WI38 (cell line): Measurements from ENCODE around the gene ZNF629.

Experiments used
- H3K4me3 ChIP-seq: 2 replicates; pipeline ENCODE4 v1.5.1; 2011; ENCODE audit warnings: low read depth, mild to moderate bottlenecking, control low read depth, low read length
- TF ChIP-seq, protein P1 (sequence below): IDR thresholded peaks from 2 replicates; pipeline ENCODE4 v1.5.1; 2012; ENCODE audit warnings: low read depth, mild to moderate bottlenecking, control low read depth, low read length

The ZNF629 gene

DNA sequence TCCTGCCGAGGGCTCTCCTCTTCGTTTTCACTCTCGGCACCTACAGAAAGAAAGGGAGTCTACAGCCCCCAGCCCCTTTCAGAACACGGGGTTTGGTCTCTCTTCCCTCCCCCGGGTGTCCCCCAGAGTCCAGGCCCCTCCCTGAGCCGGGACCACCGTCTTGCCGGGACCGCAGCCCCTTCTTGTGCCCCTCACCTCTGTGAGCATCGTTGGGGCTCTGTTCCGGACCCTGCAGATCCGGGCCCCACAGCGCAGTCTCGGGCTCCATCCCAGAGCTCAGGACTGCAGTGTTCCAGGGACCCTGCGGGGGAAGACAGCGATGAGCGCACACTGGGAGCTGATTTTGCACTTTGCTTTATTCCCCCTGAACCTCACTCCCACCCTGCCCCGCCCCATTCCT, 2.8 kb downstream of the ZNF629 start:
- no peak overlapping the region for H3K4me3 ChIP-seq
- TF ChIP-seq, protein P1, sequence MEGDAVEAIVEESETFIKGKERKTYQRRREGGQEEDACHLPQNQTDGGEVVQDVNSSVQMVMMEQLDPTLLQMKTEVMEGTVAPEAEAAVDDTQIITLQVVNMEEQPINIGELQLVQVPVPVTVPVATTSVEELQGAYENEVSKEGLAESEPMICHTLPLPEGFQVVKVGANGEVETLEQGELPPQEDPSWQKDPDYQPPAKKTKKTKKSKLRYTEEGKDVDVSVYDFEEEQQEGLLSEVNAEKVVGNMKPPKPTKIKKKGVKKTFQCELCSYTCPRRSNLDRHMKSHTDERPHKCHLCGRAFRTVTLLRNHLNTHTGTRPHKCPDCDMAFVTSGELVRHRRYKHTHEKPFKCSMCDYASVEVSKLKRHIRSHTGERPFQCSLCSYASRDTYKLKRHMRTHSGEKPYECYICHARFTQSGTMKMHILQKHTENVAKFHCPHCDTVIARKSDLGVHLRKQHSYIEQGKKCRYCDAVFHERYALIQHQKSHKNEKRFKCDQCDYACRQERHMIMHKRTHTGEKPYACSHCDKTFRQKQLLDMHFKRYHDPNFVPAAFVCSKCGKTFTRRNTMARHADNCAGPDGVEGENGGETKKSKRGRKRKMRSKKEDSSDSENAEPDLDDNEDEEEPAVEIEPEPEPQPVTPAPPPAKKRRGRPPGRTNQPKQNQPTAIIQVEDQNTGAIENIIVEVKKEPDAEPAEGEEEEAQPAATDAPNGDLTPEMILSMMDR, result no peak

GRCh38 chr16:30783280-30784109, 3.5 kb downstream of the ZNF629 start:
- TF ChIP-seq, protein P1, result no peak
- H3K4me3 ChIP-seq, result no peak overlapping the region

GRCh38 chr16:30782486-30783279, 4.3 kb downstream of the ZNF629 start:
- TF ChIP-seq, protein P1, result no peak

DNA sequence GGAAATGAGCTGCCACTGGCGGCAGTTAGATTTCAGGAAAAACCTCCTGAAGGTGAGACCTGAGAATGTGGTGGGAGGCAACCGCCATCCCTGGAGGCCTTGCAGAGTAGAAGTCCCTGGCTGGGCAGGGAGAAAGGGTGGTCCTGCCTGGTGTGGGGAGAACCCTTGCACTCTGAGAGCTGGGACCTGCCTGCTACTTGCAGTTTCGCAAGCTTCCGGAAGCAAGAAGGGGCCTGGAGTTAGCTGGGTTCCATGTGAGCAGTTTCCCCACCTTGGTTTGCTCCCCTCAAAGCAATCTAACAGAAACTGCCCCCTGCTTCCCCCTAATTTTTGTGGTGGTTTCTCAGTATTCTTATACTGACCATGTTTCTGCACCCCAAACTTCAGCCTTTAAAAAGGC, 6.5 kb downstream of the ZNF629 start:
- TF ChIP-seq, protein P1, result no peak
- no peak overlapping the region for H3K4me3 ChIP-seq

More at GRCh38 chr16:30782486-30783279, 4.3 kb downstream of the ZNF629 start:
- no peak overlapping the region for H3K4me3 ChIP-seq

- no peak overlapping the region for H3K4me3 ChIP-seq
- TF ChIP-seq, protein P1, result no peak
Measured at GRCh38 chr16:30780021-30780420, 7.0 kb downstream of the ZNF629 start.

- H3K4me3 ChIP-seq, result no peak overlapping the region
- TF ChIP-seq, protein P1, result no peak
Measured at GRCh38 chr16:30779596-30779995, 7.4 kb downstream of the ZNF629 start.

DNA sequence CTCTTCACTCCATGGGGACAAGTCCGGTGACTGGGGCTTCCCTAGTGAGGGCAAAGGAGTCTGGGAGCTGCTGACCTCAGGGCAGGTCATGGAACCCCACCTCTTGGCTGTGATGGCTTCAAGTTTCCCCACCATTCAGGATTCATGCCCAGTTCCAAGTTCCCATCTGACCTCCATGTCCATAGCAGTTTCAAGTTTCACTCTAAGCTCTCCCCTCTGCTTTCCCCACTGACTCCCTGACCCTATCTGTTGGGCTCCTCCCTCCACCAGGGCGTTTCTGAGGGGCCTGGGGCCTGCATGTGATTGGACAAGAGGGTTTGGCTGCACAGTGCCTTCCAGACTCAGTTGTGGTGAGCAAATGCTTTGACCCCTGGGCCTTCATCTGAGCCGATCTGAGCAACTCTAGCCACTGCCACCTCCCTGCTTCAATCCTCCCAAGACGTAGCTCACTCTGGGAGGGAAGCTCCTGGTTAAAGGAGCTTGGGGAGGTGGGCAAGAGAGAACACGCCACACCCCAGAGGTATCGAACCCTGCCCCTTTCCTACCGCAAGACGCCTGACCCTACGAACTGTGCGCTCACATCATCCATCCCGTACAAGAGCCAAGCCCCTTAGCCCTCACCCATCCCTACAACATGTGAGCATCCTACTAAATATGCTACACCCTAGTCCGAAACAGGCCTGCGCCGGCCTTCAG, 8.3 kb downstream of the ZNF629 start:
- TF ChIP-seq, protein P1, result no peak
- H3K4me3 ChIP-seq, result no peak overlapping the region
